Activated CD8-positive, alpha-beta memory T cell treated with anti-CD3 and anti-CD28 coated beads for 48 hours (primary cell): ENCODE measurements around the gene DSC1.
"Not testable (repeated sequence)": the region's sequence is repeated elsewhere in the genome, so short reads cannot be mapped to it uniquely, and the experiment has no call there.

Experiments used
- DNase-seq, 3 experiments: peaks; one replicate each; pipeline ENCODE4 v3.0.0-alpha.2; 2020; ENCODE audit warnings: low read depth in 2 of 3, low spot score in 2 of 3

The DSC1 gene

DNA sequence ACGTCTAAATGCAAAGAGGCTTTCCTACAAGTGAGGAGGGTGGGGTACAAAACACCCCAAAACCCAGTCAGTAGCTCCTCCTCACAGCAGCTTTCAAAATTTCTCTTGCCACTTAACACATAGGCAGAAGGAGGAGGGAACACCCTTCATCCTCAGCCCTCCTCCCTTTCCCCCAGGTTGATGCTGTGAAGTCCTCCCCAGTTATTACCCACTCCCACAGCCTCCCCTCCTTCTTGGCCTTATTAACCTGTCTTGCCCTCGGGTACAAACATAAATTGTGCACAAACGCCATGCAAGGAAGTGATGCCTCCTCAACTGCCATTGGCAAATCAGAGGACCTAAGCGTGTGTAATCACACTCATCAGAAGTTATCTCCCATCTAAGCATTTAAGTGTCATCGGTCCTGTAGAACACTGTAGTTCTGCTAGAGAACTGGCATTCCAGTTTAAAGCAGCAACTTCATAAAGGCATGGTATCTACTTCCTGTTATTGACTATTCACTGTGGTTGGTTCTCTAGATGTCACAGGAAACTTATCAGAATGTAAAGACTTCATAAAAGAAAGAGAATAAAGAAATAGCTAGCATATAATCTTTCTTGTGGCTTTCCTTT lies at the start of gene DSC1:
Gene DSC1, minus strand, starts transcription at position 32 of the 611 bp plus-strand sequence. CDS start 262 bp downstream, outside the sequence.
- DNase-seq, result no peak

DNA sequence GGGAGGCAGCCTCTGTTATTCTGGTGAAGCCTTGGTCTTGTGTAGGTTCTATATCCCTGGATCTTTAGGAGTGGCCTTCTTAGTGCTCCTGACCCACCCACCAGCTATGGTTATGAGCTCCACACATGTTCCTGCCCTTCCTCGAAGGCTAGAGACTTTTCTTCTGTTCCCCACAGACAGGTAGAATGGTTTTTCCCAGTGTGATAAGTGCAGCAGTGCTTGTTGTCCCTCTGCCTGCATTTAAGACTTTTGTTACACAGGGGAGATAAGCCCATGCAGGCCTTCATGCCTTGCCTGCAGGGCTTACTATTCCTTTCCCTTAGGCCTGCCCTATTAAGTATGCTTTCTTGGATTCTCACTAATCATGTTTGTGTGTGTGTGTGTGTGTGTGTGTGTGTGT lies 48.4 kb upstream of the DSC1 start:
- DNase-seq, result no peak

- DNase-seq, result no peak
These were observed 46.4 kb upstream of the DSC1 start for GRCh38 chr18:31209041-31209440.

DNA sequence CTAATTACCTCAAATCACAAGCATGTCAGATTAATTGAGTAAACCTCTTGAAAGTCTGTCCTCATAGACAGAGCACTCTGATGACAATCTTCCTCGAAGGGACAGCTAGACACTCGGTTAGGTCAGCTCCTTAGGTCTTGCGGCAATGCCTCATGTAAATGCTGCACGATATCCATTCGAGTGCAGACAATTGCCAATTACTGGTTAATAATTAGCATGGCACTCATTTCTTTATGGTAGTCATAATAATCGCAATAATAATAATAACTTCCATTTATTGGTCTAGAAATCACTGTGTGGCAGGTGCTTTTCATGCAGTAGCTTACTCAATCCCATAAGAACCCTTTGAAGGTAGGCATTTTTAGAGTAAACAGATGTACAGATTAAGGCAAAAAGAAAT lies 44.7 kb upstream of the DSC1 start:
- no peak for DNase-seq

DNA sequence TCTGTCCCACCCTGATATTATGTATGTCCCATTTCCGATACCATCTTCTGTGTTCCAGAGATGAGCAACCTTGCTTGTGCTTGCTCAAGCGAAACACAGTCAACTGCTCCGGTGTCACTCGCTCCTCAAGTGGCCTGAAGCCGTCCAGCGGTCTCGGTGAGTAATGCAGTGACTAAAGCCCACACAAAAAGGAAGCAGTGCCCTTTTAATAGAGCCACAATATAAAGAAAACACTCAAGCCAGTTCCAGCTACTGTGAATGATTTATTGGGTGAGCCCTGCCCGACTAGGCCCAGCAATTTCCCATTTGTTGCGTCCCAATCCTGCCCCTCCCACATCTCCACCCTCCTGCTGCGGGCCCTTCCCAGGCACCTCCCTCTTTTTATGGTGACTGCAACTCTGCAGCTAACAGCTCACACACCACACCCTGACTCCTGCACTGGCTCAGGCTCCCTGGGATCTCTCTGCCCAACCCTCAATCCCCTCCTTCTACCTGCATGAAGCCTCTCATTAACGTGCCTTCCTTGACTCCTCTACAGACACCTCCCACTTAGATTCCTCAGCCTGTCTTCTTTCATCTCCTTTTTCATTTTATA lies 44.2 kb upstream of the DSC1 start:
- no peak for DNase-seq

GRCh38 chr18:31206071-31206470 lies 43.4 kb upstream of the DSC1 start:
- no peak for DNase-seq

DNA sequence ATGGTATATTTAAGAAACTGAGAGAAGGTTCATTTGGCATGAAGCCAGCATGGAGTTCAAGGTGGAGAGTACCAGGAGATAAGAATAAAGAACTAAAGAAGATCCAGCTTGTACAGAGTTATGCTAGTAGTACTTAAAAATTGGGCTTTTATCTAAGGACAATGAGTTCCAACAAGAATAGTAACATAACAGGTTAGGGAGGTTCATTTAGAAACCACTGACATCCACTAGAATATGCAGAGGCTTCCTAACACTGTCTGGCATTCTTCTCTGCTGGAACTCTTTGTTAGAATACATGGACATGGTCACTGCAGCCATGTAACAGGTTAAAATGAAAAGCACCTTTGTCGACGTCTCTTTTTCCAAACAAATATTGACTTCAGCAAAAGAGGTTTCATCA lies 42.6 kb upstream of the DSC1 start:
- DNase-seq, result no peak

DNA sequence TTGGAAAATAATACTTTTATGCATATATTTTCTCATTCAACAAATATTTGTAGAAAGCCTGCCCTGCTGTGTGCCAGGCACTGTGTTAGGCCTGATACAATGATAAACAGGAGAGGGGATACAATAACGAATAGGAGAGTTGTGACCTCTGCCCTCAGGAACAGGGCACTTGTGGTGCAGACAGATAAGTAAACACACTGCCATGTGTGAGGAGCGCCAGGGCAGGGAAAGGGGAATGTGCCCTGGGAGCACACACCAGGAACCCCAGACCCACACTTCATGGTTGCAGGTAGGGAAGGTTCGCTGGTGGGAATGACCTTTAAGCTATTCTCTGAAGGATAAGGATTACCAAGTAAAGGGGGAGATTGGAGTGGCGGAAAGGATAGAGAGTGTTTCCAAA lies 42.2 kb upstream of the DSC1 start:
- DNase-seq, result no peak

GRCh38 chr18:31204166-31204565 lies 41.5 kb upstream of the DSC1 start:
- DNase-seq, result no peak

DNA sequence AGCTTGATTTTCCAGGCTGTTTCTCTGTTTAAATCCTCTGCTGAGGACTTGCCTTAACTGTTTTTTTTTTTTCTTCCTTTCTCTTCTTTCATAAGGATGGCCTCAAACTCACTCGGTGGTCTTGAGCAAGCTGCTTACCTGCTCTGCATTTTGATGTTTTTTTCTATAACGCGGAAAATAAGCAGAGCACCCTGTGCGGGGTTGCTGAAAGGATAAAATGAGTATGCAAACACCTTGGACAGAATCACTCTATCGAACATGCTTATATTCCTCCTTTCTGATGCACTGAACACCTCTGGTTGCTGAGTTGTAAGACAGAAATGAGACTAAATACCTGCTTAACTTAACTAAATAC lies 41.1 kb upstream of the DSC1 start:
- no peak for DNase-seq

DNA sequence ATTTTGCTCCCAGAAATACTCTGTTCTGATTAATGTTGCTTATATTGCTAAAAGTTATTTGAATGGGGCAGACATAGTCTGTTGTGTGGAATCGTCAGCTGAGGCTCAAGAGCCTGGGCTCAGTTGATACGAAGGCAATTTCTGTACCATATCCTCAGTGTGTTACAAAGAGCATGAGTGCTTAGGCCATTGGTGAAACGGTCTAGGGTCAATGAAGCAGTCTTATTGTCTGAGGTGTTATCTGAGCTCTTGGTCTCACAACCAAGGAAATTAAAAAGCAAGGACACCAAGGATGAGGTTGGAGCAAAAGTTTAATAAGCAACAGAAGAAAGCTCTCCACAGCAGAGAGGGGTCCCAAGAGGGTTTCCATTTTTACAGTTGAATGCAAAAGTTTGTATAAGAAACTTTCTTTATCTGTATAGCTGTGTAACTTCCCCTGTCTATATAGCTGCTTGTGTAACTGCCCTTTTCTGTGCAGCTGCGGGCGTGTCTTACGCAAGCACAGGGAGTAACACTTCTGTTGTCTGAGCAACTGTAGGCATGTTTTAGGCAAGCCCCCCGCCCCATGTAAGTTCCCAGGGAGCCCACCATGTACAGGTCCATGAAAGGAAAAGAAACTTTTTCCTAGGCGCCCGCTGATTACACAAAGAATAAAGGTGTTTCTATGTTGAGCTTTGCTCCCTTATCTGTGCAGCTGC lies 40.6 kb upstream of the DSC1 start:
- no peak for DNase-seq

DNA sequence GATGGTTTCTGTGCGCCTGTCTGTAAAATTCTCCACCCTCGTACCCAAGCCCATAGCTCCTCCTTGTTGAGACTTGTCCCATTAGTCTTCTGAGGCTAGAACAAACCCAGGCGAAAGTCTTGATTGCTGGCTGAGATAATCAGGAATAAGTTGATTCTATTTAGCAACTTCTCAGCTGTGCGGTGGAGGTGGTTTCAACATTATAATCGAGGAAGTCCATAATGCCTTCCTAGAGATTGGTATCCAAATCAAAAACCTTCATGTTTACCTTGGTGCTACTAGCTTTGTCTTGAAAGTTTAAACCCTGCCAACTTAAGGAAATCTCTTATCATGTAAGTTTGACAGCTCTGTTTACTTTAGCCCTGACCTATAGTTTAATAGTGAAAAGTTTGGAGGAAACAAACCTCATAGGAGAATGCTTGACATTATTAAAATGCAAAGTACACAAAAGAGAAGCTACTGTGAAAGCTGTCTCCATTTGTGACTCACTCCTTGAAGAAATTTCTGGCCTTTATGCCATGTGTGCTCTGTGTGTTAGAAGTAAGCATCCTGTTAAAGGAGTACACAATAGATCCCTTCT lies 36.6 kb upstream of the DSC1 start:
- no peak for DNase-seq

DNA sequence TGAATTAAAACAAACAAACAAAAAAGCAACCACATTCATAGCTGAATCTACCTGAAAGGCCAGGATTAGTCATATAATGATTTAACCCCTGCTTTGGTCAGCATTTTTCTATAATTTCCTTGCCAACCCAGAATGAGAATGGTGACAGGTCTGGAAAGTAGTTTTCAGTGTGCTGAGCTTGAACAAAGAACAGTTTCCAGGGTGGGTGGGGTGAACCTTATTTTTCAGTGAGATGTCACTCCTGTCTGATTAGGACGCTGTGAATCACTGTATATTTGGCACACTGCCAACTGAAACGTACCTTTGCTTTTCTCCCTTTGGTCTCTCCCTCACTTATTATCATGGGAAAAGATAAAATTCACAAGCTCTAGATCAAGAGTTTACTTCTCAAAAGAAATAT lies 35.0 kb upstream of the DSC1 start:
- DNase-seq, result no peak

DNA sequence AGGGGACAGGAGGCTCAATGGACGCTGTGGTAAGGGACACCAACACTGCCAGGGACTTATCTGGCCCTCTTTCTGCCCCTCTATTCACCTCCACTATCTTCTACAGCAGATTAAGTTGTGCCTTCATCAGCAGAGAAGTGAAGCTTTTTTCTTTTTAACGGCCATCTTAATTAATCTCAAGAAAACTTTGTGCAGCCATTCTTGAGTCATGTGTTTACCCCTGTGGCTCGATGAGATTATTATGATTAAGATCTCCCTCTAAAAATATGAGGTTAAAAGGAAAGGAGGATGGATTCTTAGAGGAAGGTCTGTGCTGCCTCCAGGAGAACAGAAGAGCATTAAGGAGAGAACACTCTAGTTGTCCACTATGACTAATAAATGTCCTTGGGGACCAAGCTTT lies 32.4 kb upstream of the DSC1 start:
- DNase-seq, result no peak

DNA sequence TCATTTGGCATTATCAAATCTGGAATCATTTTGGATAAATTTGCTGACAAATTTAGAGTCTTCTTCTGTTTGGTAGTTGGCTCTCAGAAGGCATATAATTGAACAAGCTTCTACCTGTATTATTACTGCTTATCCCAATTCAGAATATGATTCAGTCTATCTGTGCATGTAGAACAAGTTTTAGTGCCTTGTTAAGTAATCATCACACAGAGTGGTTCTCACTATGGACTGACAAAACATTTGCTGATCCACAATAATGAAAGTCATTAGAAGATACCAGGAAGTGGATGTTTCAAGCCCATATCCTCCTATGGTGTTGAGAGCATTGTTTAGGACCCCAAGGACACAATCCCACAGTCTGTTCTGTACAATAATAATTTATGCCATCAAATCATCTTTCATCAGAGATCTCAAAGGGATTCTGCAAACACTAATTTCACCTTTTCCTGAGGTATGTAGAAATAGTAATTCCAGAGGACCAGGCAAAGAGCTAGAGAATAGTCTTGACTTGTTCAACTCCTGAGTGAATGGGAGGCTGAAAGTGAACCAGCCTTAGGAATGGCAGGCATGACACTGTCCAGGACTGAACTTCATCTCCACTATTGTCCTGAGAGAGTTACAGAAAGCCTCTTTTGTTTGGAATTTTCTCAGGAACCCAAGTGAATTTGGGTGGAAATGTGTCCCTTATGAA lies 29.6 kb upstream of the DSC1 start:
- DNase-seq, result no peak

DNA sequence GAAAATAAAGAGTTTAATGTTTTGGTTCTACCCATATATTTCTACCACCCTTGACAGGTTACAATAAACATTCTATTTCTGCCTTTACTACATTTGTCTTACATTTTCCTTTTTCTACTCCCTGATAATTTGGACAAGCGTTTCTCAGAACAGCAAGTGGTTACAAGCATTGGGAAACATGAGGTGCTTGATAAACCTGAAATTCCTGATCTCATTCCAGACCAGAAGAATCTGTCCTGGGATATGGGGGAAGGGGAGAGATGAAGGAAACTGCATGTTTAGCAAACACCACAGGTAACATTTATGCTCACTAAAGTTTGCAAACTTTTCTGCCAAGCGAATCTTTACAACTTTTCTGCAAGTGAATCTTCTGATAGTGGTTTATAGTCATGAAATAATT lies 28.3 kb upstream of the DSC1 start:
- DNase-seq, result no peak

- DNase-seq, result no peak
These were observed 27.1 kb upstream of the DSC1 start for GRCh38 chr18:31189757-31190156.

DNA sequence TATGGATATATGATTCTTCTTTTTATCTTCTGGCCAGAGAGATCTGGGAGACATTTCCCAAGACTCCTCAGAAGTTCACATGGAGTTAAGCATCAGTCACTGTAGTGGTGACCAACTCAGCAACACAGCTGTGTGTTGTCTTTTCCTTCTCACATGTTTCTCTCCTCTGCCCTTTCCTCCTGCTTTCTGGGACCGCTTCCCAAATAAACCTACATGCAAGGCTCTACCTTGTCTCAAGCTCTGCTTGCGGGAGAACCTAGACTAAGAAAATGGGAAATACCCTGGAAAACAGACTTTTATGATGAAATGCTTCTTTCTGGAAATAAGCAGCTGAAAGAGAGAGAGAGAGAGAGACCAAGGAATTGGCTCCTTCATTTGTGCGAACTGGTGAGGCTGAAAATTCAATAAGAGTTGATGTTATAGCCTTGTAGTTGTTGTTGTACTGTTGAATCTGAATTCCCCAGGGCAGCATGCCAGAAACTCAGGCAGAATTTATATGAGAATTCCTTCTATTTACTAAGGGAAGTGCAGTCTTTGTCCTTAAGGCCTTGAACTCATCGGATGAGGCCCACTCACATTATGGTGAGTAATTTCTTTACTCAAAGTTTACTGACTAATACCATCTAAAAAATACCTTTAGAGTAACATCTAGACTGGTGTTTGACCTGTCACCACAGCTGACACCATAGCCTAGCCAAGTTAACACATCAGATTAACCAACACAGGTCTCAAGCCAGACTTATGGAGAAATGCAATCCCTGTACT lies 22.7 kb upstream of the DSC1 start:
- no peak for DNase-seq

DNA sequence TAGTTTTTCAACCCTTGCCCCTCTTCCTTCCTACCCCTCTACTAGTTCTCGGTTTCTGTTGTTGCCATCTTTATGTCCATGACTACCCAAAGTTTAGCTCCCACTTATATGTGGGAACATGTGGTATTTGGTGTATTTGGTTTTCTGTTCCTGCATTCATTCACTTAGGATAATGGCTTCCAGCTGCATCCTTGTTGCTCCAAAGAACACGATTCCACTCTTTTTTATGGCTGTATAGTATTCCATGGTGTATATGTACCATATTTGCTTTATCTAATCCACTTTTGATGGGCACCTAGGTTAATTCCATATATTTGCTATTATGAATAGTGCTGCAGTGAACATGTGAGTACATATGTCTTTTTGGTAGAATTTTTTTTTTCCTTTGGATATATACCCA lies 20.6 kb upstream of the DSC1 start:
- no peak for DNase-seq

DNA sequence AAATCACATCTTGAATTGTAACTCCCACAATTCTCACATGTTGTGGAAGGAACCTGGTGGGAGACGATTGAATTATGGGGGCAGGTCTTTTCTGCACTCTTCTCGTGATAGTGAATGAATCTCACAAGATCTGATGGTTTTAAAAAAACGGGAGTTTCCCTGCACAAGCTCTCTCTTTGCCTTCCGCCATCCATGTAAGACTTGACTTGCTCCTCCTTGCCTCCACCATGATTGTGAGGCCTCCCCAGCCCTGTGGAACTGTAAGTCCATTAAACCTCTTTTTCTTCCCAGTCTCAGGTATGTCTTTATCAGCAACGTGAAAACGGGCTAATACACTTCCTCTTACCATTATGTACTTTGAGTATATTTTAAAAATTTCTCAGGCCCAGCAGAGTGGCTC lies 14.7 kb upstream of the DSC1 start:
- not testable (repeated sequence) for DNase-seq

GRCh38 chr18:31176531-31176930 lies 13.9 kb upstream of the DSC1 start:
- no peak for DNase-seq
